ENCODE measurements around the gene SYNGAP1.

DNA sequence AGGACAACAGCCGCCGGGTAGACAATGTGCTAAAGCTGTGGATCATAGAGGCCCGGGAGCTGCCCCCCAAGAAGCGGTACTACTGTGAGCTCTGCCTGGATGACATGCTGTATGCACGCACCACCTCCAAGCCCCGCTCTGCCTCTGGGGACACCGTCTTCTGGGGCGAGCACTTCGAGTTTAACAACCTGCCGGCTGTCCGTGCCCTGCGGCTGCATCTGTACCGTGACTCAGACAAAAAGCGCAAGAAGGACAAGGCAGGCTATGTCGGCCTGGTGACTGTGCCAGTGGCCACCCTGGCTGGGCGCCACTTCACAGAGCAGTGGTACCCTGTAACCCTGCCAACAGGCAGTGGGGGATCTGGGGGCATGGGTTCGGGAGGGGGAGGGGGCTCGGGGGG is 17.8 kb downstream of the SYNGAP1 start:
- TF ChIP-seq, protein P1, sequence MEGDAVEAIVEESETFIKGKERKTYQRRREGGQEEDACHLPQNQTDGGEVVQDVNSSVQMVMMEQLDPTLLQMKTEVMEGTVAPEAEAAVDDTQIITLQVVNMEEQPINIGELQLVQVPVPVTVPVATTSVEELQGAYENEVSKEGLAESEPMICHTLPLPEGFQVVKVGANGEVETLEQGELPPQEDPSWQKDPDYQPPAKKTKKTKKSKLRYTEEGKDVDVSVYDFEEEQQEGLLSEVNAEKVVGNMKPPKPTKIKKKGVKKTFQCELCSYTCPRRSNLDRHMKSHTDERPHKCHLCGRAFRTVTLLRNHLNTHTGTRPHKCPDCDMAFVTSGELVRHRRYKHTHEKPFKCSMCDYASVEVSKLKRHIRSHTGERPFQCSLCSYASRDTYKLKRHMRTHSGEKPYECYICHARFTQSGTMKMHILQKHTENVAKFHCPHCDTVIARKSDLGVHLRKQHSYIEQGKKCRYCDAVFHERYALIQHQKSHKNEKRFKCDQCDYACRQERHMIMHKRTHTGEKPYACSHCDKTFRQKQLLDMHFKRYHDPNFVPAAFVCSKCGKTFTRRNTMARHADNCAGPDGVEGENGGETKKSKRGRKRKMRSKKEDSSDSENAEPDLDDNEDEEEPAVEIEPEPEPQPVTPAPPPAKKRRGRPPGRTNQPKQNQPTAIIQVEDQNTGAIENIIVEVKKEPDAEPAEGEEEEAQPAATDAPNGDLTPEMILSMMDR (IDR thresholded peaks at IDR 0.05; ENCODE audit: low read depth, low read length) = no peak
- TF ChIP-seq EZH2phosphoT487 (IDR thresholded peaks at IDR 0.05; ENCODE audit: low read depth) = no peak

Data from OCI-LY3 (cell line).